ENCODE data around the gene FKBP14. TPM values are rescaled to one million over a fixed set of nuclear protein-coding genes. Genes with fewer than 3 reads are reported as not detected.

Gene FKBP14
- total and polyA plus RNA-seq, 12 donors = 2.0 to 35.0 (median 12.7) TPM

DNA sequence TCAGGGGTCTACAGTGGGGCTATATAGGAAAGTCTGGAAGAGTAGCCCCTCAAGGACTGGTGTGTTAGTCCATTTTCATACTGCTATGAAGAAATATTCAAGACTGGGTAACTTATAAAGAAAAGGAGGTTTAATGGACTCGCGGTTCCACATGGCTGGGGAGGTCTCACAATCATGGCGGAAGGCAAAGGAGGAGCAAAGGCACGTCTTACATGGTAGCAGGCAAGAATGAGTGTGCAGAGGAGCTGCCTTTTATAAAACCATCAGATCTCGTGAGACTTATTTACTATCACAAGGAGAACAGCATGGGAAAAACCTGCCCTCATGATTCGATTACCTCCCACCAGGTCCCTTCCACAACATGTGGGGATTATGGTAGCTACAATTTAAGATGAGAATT, 3.0 kb downstream of the FKBP14 start:
- intact Hi-C loops (cut with DNase I) = no loop called here
- Histone ChIP-seq H3K36me3 (replicated peaks in 1 of 2) (peaks cover 0 to under 1% of the 10 kb centered on the region in 2 donors), H3K27me3 (no peaks in the 10 kb centered on the region), H3K9me3 (replicated peaks in 1 of 3) (no peaks in the 10 kb centered on the region), H3K4me1 (replicated peaks in 1 of 2) (peaks cover 6 to 17% of the 10 kb centered on the region in 2 donors), H3K27ac (no peak overlapping the region), H3K4me3 (no peak overlapping the region)
- WGBS, 4 donors = 93 to 97% (median 95%) methylated on average over 6 of the region's 6 CpGs
- TF ChIP-seq, protein P1, sequence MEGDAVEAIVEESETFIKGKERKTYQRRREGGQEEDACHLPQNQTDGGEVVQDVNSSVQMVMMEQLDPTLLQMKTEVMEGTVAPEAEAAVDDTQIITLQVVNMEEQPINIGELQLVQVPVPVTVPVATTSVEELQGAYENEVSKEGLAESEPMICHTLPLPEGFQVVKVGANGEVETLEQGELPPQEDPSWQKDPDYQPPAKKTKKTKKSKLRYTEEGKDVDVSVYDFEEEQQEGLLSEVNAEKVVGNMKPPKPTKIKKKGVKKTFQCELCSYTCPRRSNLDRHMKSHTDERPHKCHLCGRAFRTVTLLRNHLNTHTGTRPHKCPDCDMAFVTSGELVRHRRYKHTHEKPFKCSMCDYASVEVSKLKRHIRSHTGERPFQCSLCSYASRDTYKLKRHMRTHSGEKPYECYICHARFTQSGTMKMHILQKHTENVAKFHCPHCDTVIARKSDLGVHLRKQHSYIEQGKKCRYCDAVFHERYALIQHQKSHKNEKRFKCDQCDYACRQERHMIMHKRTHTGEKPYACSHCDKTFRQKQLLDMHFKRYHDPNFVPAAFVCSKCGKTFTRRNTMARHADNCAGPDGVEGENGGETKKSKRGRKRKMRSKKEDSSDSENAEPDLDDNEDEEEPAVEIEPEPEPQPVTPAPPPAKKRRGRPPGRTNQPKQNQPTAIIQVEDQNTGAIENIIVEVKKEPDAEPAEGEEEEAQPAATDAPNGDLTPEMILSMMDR (IDR thresholded peaks at IDR 0.05) = no peak
- no peak for TF ChIP-seq POLR2A (IDR thresholded peaks at IDR 0.05)
- no peak for DNase-seq

DNA sequence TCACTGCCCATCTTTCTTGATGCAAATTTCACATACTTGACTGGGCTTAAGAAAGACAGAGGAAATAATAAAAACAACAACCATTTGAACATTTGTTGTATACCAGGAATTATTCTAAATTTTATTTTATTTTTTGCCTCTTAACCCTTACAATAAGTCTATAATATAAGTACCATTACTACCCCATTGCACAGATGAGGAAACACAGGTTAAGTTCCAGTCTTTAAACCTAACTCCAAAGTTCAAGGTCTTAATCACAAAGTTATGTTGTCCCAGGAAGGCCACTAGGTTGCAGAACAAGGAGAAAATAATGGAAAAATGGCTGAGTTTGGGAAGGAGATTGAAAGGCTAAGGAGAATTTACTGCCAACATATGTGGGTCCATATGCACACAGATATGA, 3.5 kb downstream of the FKBP14 start:
- no peak for DNase-seq
- intact Hi-C loops (cut with DNase I) = no loop called here

DNA sequence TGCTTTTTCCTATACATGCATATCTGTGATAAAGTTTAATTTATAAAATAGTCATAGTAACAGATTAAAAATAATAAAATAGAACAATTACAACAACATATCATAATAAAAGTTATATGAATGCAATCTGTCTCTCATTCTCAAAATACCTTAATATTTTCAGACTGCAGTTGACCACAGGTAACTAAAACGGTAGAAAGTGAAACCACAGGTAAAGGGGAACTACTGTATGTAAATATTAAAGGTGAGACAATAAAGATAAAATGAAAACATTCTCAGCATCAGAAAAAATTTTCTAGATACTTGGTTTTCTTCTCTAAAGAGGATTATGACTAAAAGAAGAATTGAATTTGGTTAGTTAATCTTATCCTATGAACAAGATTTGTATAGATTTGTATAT, 6.0 kb downstream of the FKBP14 start:
- H3K4me3 ChIP-seq = no peak overlapping the region
- 66 to 75% (median 74%) methylated on average over 1 of the region's 1 CpG for WGBS, 4 donors
- no peak for DNase-seq
- peaks cover 0 to 6% of the 10 kb centered on the region in 2 donors for H3K36me3 ChIP-seq (replicated peaks in 1 of 2)
- H3K27me3 ChIP-seq = no peaks in the 10 kb centered on the region
- no peaks in the 10 kb centered on the region for H3K9me3 ChIP-seq (replicated peaks in 1 of 3)
- H3K4me1 ChIP-seq (replicated peaks in 1 of 2) = peaks cover 5 to 11% of the 10 kb centered on the region in 2 donors
- TF ChIP-seq, protein P1 (IDR thresholded peaks at IDR 0.05) = no peak
- intact Hi-C loops (cut with DNase I) = no loop called here
- no peak overlapping the region for H3K27ac ChIP-seq

More for the DNA sequence above, 3.5 kb downstream of the FKBP14 start:
- H3K27me3 ChIP-seq = no peaks in the 10 kb centered on the region
- H3K9me3 ChIP-seq (replicated peaks in 1 of 3) = no peaks in the 10 kb centered on the region
- no peak overlapping the region for H3K4me3 ChIP-seq
- TF ChIP-seq, protein P1 (IDR thresholded peaks at IDR 0.05) = no peak
- no peak for TF ChIP-seq POLR2A (IDR thresholded peaks at IDR 0.05)
- peaks cover 0 to 5% of the 10 kb centered on the region in 2 donors for H3K36me3 ChIP-seq (replicated peaks in 1 of 2)
- peaks cover 6 to 17% of the 10 kb centered on the region in 2 donors for H3K4me1 ChIP-seq (replicated peaks in 1 of 2)
- no peak overlapping the region for H3K27ac ChIP-seq

DNA sequence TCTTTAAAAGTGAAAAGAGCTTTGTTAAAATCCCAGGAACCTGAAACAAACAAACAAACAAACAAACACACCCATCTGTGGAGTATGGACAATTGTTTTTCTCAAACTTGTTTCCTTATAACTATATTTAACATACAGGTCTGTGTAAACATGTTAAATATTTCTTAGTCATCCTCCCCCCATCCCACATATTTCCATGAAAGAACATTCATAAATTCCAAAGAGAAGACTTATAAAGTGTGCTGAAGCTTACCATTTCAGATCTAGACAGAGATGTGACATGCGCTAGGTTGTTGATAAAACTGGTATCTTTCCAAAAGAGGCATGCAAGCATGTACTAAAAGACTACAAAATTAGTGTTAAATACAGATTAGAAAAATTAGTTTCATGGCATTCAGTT, 6.5 kb downstream of the FKBP14 start:
- Histone ChIP-seq H3K27me3 (no peaks in the 10 kb centered on the region), H3K4me3 (no peak overlapping the region), H3K36me3 (replicated peaks in 1 of 2) (peaks cover 0 to 6% of the 10 kb centered on the region in 2 donors), H3K4me1 (replicated peaks in 1 of 2) (peaks cover 0 to 11% of the 10 kb centered on the region in 2 donors), H3K27ac (no peak overlapping the region), H3K9me3 (replicated peaks in 1 of 3) (no peaks in the 10 kb centered on the region)
- no peak for DNase-seq
- intact Hi-C loops (cut with DNase I) = no loop called here
- 95 to 100% (median 97%) methylated on average over 1 of the region's 1 CpG for WGBS, 4 donors
- TF ChIP-seq, protein P1 (IDR thresholded peaks at IDR 0.05) = no peak
- no peak for TF ChIP-seq POLR2A (IDR thresholded peaks at IDR 0.05)

Measured in adrenal gland (tissue), 12 donors.